Hepatocyte (in vitro differentiated cells): ENCODE measurements around the gene MEGF11. TPM values are rescaled to one million over a fixed set of nuclear protein-coding genes. Genes with fewer than 3 reads are reported as not detected.

Source experiments
- DNase-seq: peaks from one replicate; pipeline ENCODE4 v3.0.0-alpha.2; 2016; ENCODE audit warnings: low spot score
- H2AFZ ChIP-seq: fragments of 200-600 bp; sonication (generic); 2 replicates; pipeline ENCODE4 v1.6.0; 2016; ENCODE audit warnings: antibody characterized with exemption, mild to moderate bottlenecking
- H3K27ac ChIP-seq: fragments of 200-600 bp; sonication (generic); 2 replicates; pipeline ENCODE4 v1.5.1; 2016; ENCODE audit warnings: mild to moderate bottlenecking
- H3K27me3 ChIP-seq: fragments of 200-600 bp; sonication (generic); 2 replicates; pipeline ENCODE4 v1.6.1; 2016
- H3K36me3 ChIP-seq: fragments of 200-600 bp; sonication (generic); replicated peaks from 2 replicates; pipeline ENCODE4 v1.5.1; 2016; ENCODE audit warnings: low read depth; ENCODE audit not compliant: insufficient read depth
- H3K4me1 ChIP-seq: fragments of 200-600 bp; sonication (generic); 2 replicates; pipeline ENCODE4 v1.5.1; 2016; ENCODE audit warnings: mild to moderate bottlenecking, moderate library complexity; ENCODE audit not compliant: insufficient read depth
- H3K4me2 ChIP-seq: fragments of 200-600 bp; sonication (generic); 2 replicates; pipeline ENCODE4 v1.6.0; 2016
- H3K4me3 ChIP-seq: fragments of 200-600 bp; sonication (generic); 2 replicates; pipeline ENCODE4 v1.5.1; 2016; ENCODE audit warnings: mild to moderate bottlenecking
- H3K79me2 ChIP-seq: fragments of 200-600 bp; sonication (generic); 2 replicates; pipeline ENCODE4 v1.6.0; 2017; ENCODE audit warnings: mild to moderate bottlenecking
- H3K9me2 ChIP-seq: fragments of 200-600 bp; sonication (generic); replicated peaks from 2 replicates; pipeline ENCODE4 v1.6.0; 2017; ENCODE audit warnings: mild to moderate bottlenecking; ENCODE audit not compliant: insufficient read depth
- H3K9me3 ChIP-seq: fragments of 200-600 bp; sonication (generic); 2 replicates; pipeline ENCODE4 v1.5.1; 2016; ENCODE audit warnings: low read depth, mild to moderate bottlenecking
- H4K20me1 ChIP-seq: fragments of 200-600 bp; sonication (generic); 2 replicates; pipeline ENCODE4 v1.6.0; 2016; ENCODE audit warnings: mild to moderate bottlenecking; ENCODE audit not compliant: insufficient read depth, poor library complexity, severe bottlenecking
- EZH2 ChIP-seq: fragments of 200-600 bp; sonication (generic); IDR thresholded peaks from 2 replicates; pipeline ENCODE4 v1.6.1; 2016; ENCODE audit warnings: antibody characterized with exemption, mild to moderate bottlenecking, borderline replicate concordance
- EZH2phosphoT487 ChIP-seq: fragments of 200-600 bp; sonication (generic); IDR thresholded peaks from one replicate; pipeline ENCODE4 v1.6.1; 2018; ENCODE audit warnings: antibody characterized with exemption, mild to moderate bottlenecking, low read depth, moderate library complexity; ENCODE audit not compliant: unreplicated experiment, severe bottlenecking
- WGBS: methylation state at CpG from one replicate; pipeline ENCODE4 v1.1.6; 2016; ENCODE audit warnings: low lambda C conversion rate; ENCODE audit errors: missing lambda C conversion rate; 5-methylcytosine and 5-hydroxymethylcytosine counted together
- polyA plus RNA-seq: library from polyadenylated mRNA; unstranded; fragments of >200 nt; fragmentation: Nextera tagmentation; extraction: Ambion mirVana; gene quantifications from 2 replicates; pipeline ENCODE4 v1.2.1, GENCODE V29; 2016
- total RNA-seq: library from RNA; depleted of rRNA; stranded (reverse); fragments of >200 nt; gene quantifications from 2 replicates; pipeline ENCODE4 v1.2.3, GENCODE V29; 2014
- TF ChIP-seq, protein P1 (sequence below): fragments of 200-600 bp; sonication (generic); IDR thresholded peaks from 2 replicates; pipeline ENCODE4 v1.5.1; 2016; ENCODE audit warnings: antibody characterized with exemption, mild to moderate bottlenecking; ENCODE audit not compliant: poor library complexity

Gene MEGF11
- total and polyA plus RNA-seq, 2 experiments from 2014 or later = 0.07 to 0.25 TPM

DNA sequence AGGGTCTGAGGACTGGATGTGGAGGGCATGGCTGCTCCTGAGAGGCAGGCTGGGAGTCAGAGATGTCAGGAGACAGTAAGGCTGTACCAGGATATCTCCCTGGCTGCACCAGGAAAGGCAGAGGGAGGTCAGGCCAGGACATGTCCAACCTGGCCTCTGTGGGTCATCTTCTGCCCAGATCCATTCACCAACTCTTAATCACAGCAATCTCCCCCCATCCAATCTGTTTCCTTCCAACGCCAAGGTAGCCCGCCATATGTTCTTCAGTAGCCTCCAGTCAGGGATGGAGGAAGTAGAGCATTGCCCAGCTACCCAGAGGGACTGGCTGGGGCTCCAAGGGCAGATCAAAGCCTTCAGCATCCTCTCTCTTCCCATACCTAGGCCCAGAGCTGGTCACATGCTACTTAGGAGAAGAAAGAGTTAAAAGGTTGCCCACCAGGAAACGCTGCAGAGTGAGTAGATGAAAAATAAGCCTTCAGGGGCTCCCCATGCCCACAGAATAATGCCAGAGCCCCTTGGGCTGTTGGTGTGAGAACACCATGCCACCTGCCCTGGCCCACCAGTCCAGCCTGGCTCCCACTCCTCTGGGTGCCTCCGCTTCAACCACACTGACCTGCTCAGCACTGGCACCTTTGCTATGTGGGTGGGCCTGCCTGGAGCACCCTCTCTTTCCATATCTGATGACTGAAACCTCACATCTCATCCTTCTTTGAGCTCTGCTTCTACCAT lies 176.8 kb downstream of the MEGF11 start:
- peaks cover 15% of the 10 kb centered on the region for H3K4me1 ChIP-seq
- H3K9me3 ChIP-seq = no peaks in the 10 kb centered on the region
- no peaks in the 10 kb centered on the region for H3K79me2 ChIP-seq
- no peaks in the 10 kb centered on the region for H4K20me1 ChIP-seq
- H3K4me3 ChIP-seq = no peak overlapping the region
- H3K36me3 ChIP-seq = no peaks in the 10 kb centered on the region
- no peaks in the 10 kb centered on the region for H3K9me2 ChIP-seq
- TF ChIP-seq EZH2phosphoT487 = no peak
- no peak for TF ChIP-seq EZH2
- TF ChIP-seq, protein P1, sequence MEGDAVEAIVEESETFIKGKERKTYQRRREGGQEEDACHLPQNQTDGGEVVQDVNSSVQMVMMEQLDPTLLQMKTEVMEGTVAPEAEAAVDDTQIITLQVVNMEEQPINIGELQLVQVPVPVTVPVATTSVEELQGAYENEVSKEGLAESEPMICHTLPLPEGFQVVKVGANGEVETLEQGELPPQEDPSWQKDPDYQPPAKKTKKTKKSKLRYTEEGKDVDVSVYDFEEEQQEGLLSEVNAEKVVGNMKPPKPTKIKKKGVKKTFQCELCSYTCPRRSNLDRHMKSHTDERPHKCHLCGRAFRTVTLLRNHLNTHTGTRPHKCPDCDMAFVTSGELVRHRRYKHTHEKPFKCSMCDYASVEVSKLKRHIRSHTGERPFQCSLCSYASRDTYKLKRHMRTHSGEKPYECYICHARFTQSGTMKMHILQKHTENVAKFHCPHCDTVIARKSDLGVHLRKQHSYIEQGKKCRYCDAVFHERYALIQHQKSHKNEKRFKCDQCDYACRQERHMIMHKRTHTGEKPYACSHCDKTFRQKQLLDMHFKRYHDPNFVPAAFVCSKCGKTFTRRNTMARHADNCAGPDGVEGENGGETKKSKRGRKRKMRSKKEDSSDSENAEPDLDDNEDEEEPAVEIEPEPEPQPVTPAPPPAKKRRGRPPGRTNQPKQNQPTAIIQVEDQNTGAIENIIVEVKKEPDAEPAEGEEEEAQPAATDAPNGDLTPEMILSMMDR = no peak
- no peak overlapping the region for H3K4me2 ChIP-seq
- H2AFZ ChIP-seq = no peak overlapping the region
- no peak overlapping the region for H3K27ac ChIP-seq
- DNase-seq = no peak
- no peaks in the 10 kb centered on the region for H3K27me3 ChIP-seq
- 86% methylated on average over 4 of the region's 4 CpGs for WGBS

DNA sequence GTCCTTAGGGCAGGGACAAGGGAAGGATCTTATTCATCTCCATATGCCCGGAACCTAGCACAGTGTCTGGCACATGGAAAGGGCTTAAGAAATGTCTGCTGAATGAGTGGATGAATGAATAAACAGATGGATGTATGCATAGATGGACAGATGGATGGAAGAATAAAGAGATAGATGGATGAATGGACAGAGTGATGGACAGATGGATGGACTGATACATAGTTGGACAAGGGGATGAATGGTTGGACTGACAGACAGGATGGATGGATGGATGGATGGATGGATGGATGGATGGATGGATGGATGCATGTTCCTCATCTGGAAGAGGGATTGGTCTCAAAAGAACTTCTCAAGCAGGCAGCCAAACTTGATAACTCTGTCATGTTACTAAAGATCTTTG lies 177.6 kb downstream of the MEGF11 start:
- WGBS = 100% methylated on average over 1 of the region's 1 CpG
- H3K79me2 ChIP-seq = no peaks in the 10 kb centered on the region
- no peaks in the 10 kb centered on the region for H4K20me1 ChIP-seq
- H3K4me2 ChIP-seq = no peak overlapping the region
- H3K4me1 ChIP-seq = peaks cover 13% of the 10 kb centered on the region
- no peak overlapping the region for H3K27ac ChIP-seq
- H3K36me3 ChIP-seq = no peaks in the 10 kb centered on the region
- H3K9me3 ChIP-seq = no peaks in the 10 kb centered on the region
- H3K27me3 ChIP-seq = no peaks in the 10 kb centered on the region
- TF ChIP-seq, protein P1 = no peak
- TF ChIP-seq EZH2phosphoT487 (no peak), EZH2 (no peak)
- DNase-seq = no peak
- H3K9me2 ChIP-seq = no peaks in the 10 kb centered on the region
- no peak overlapping the region for H2AFZ ChIP-seq
- no peak overlapping the region for H3K4me3 ChIP-seq

DNA sequence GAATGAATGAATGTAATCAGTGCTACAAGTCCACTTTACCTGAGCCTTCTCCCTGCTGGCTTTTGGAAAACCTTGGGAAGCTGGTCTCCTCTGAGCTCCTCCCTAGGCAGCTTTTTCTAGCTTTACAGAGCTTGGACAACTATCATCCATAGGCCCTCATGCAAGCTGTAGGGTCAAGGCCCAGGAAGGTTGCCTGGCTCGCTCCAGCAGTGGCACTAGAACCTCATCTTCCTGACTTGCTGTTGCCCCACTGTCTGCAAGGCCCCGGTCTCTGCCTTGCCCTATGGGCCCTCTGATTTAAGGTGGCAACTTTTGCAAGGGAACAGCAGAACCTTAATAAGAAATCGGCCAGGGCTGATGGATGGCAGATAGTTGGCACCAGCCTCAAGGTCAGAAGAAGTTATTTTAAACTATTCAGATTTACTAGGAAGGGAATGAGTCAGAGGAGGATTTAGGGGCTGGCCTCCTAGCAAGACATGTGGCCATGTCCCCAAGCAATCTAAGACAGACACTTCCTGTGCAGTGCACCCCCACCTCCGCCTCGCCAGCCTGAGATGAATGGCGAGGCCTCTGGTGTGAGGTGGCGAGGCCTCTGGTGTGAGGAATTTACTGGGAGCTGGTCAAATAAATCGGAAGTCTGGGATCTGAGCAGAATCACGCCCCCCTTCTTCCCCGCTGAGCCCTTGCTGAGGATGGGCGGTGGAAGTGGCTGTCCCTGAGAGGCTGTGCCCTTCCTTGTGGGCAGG lies 180.8 kb downstream of the MEGF11 start:
- H3K36me3 ChIP-seq = no peaks in the 10 kb centered on the region
- TF ChIP-seq EZH2 (no peak), EZH2phosphoT487 (no peak)
- TF ChIP-seq, protein P1 = no peak
- H3K27ac ChIP-seq = no peak overlapping the region
- no peaks in the 10 kb centered on the region for H3K9me2 ChIP-seq
- 58% methylated on average over 11 of the region's 11 CpGs for WGBS
- H3K4me3 ChIP-seq = no peak overlapping the region
- no peak overlapping the region for H3K4me2 ChIP-seq
- no peaks in the 10 kb centered on the region for H3K27me3 ChIP-seq
- H2AFZ ChIP-seq = no peak overlapping the region
- H3K79me2 ChIP-seq = no peaks in the 10 kb centered on the region
- peaks cover 6% of the 10 kb centered on the region for H3K4me1 ChIP-seq
- no peaks in the 10 kb centered on the region for H4K20me1 ChIP-seq
- no peak for DNase-seq
- H3K9me3 ChIP-seq = no peaks in the 10 kb centered on the region
